Measurements from ENCODE around the gene GNAS.
A peak's percentile ranks its signal among the peaks of the same experiment; 100 is the strongest.
"Not testable (repeated sequence)": the region's sequence is repeated elsewhere in the genome, so short reads cannot be mapped to it uniquely, and the experiment has no call there.

The GNAS gene

DNA sequence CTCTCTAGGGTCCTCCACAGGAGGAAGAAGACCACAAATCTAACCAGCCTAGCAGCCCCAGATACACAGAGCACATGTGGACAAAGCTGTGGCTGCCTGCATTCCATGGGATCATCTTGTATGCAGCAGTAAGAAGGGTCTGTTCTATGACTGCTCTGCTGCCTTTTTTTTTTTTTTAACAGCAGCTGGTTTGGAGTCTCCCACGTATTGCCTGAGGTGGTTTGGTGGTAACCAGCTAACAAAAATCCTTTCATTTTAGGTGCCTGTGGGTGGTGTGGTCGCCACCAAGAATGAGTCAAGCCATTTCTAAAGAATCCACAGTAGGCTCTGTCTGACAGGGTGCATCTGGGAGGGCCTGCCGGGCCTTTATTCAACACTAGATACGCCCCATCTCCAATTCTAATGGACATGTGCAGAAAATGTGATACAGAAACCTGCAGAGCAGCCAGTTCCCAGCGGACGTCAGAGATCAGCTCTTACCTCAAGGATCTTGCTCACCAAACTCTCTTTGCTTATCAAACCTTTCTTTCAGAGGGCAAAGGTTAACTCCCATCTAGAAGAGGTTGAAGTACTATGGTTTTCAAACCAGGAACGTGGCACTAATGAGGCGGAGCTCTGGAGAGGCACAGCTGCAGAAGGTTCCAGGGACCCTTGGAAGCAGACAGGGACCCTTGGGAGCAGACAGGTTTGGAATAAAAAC, 33.8 kb upstream of the GNAS start:
- H4K8ac ChIP-seq (ENCODE audit: low read length): no peak overlapping the region
- no peak overlapping the region for H2BK5ac ChIP-seq (ENCODE audit: low read depth, low read length, poor library complexity, severe bottlenecking)
- H3K4me3 ChIP-seq (ENCODE audit: insufficient read depth in 1 of 2, low read depth in 1 of 2, low read length in 2 of 2): no peak overlapping the region
- peaks cover 0 to 46% of the 10 kb centered on the region in 2 experiments for H3K36me3 ChIP-seq (ENCODE audit: control insufficient read depth in 1 of 2, insufficient read depth in 2 of 2, low read depth in 1 of 2, low read length in 2 of 2)
- H2BK120ac ChIP-seq (ENCODE audit: low read depth, low read length): no peak overlapping the region
- H3K23ac ChIP-seq (ENCODE audit: low read length in 2 of 2): no peak overlapping the region
- WGBS: 70% methylated on average over 8 of the region's 8 CpGs
- H2AFZ ChIP-seq (ENCODE audit: low read depth, low read length): no peak overlapping the region
- H3K27me3 ChIP-seq (ENCODE audit: control insufficient read depth in 1 of 2, insufficient read depth in 1 of 2, low read length in 2 of 2): peaks cover 0 to 4% of the 10 kb centered on the region in 2 experiments
- no peak overlapping the region for H3K9ac ChIP-seq (ENCODE audit: low read length)
- no peak overlapping the region for H2BK12ac ChIP-seq (ENCODE audit: low read length in 2 of 2)
- no peak overlapping the region for H3K4me2 ChIP-seq (ENCODE audit: low read length, poor library complexity, severe bottlenecking)
- peak; percentile 67 for DNase-seq
- peaks cover 10% of the 10 kb centered on the region for H3K79me1 ChIP-seq (replicated peaks; ENCODE audit: low read length, poor library complexity, severe bottlenecking)
- H3K27ac ChIP-seq (ENCODE audit: low read length, poor library complexity, severe bottlenecking): peak overlapping the region; percentile 50
- H2BK15ac ChIP-seq (ENCODE audit: low read depth, poor library complexity, severe bottlenecking): no peak overlapping the region
- H3K4ac ChIP-seq (ENCODE audit: low read depth in 1 of 2, low read length in 2 of 2): no peak overlapping the region
- no peak overlapping the region for H3K14ac ChIP-seq (ENCODE audit: low read length in 2 of 2)
- peaks cover 9% of the 10 kb centered on the region for H3K4me1 ChIP-seq (ENCODE audit: control insufficient read depth, insufficient read depth, low read depth, low read length)
- H3K9me3 ChIP-seq (ENCODE audit: control insufficient read depth, low read length): no peaks in the 10 kb centered on the region
- no peak overlapping the region for H3K18ac ChIP-seq (ENCODE audit: low read depth in 1 of 2, low read length in 2 of 2)
- no peak overlapping the region for H2AK5ac ChIP-seq (ENCODE audit: low read length, severe bottlenecking)
- H4K91ac ChIP-seq (ENCODE audit: low read length): no peak overlapping the region

DNA sequence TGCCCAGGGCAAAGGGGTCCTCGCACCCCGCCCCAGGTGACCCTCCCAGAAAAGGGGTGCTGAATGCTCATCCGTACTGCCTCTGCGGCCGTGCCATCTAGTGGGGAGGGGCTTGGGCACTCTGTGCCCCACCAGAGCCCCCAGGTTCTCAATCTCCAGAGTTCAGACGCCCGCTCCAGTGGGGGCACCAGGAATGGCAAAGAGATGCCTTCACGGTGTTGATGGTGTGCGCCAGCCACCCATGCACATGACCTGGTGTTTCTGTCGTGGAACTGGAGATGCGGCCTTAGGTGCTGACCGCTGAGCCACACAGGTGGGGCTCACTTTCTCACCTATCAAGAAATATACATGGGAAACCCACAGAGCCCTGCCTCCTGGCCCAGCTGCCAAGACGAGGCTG, 32.6 kb upstream of the GNAS start:
- no peaks in the 10 kb centered on the region for H3K9me3 ChIP-seq (ENCODE audit: control insufficient read depth, low read length)
- H2BK15ac ChIP-seq (ENCODE audit: low read depth, poor library complexity, severe bottlenecking): no peak overlapping the region
- H2AK5ac ChIP-seq (ENCODE audit: low read length, severe bottlenecking): no peak overlapping the region
- peaks cover 0 to 52% of the 10 kb centered on the region in 2 experiments for H3K36me3 ChIP-seq (ENCODE audit: control insufficient read depth in 1 of 2, insufficient read depth in 2 of 2, low read depth in 1 of 2, low read length in 2 of 2)
- no peak overlapping the region for H3K9ac ChIP-seq (ENCODE audit: low read length)
- no peak overlapping the region for H3K4ac ChIP-seq (ENCODE audit: low read depth in 1 of 2, low read length in 2 of 2)
- H3K4me1 ChIP-seq (ENCODE audit: control insufficient read depth, insufficient read depth, low read depth, low read length): peaks cover 9% of the 10 kb centered on the region
- DNase-seq: no peak
- H4K91ac ChIP-seq (ENCODE audit: low read length): no peak overlapping the region
- H4K8ac ChIP-seq (ENCODE audit: low read length): no peak overlapping the region
- no peak overlapping the region for H3K4me2 ChIP-seq (ENCODE audit: low read length, poor library complexity, severe bottlenecking)
- no peaks in the 10 kb centered on the region for H3K27me3 ChIP-seq (ENCODE audit: control insufficient read depth in 1 of 2, insufficient read depth in 1 of 2, low read length in 2 of 2)
- H2BK12ac ChIP-seq (ENCODE audit: low read length in 2 of 2): no peak overlapping the region
- H3K27ac ChIP-seq (ENCODE audit: low read length, poor library complexity, severe bottlenecking): no peak overlapping the region
- WGBS: 91% methylated on average over 13 of the region's 13 CpGs
- H2BK5ac ChIP-seq (ENCODE audit: low read depth, low read length, poor library complexity, severe bottlenecking): no peak overlapping the region
- no peak overlapping the region for H3K4me3 ChIP-seq (ENCODE audit: insufficient read depth in 1 of 2, low read depth in 1 of 2, low read length in 2 of 2)
- H3K14ac ChIP-seq (ENCODE audit: low read length in 2 of 2): no peak overlapping the region
- no peak overlapping the region for H3K18ac ChIP-seq (ENCODE audit: low read depth in 1 of 2, low read length in 2 of 2)
- peaks cover 13% of the 10 kb centered on the region for H3K79me1 ChIP-seq (replicated peaks; ENCODE audit: low read length, poor library complexity, severe bottlenecking)
- H2BK120ac ChIP-seq (ENCODE audit: low read depth, low read length): no peak overlapping the region
- no peak overlapping the region for H3K23ac ChIP-seq (ENCODE audit: low read length in 2 of 2)
- H2AFZ ChIP-seq (ENCODE audit: low read depth, low read length): no peak overlapping the region

DNA sequence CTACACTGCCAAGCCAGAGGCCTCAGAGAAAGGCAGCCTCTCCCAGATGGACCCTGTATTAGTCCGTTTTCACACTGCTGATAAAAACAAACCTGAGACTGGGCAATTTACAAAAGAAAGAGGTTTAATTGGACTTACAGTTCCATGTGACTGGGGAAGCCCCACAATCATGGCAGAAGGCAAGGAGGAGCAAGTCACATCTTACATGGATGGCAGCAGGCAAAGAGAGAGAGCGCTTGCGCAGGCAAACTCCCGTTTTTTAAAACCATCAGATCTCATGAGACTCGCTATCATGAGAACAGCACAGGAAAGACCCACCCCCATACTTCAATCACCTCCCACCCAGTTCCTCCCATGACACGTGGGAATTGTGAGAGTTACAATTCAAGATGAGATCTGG, 32.0 kb upstream of the GNAS start:
- not testable (repeated sequence) for H2BK15ac ChIP-seq (ENCODE audit: low read depth, poor library complexity, severe bottlenecking); H3K4ac ChIP-seq (ENCODE audit: low read depth in 1 of 2, low read length in 2 of 2); H3K27me3 ChIP-seq (ENCODE audit: control insufficient read depth in 1 of 2, insufficient read depth in 1 of 2, low read length in 2 of 2); H3K27ac ChIP-seq (ENCODE audit: low read length, poor library complexity, severe bottlenecking); H3K4me2 ChIP-seq (ENCODE audit: low read length, poor library complexity, severe bottlenecking); H3K9ac ChIP-seq (ENCODE audit: low read length); H2BK12ac ChIP-seq (ENCODE audit: low read length in 2 of 2); H3K18ac ChIP-seq (ENCODE audit: low read depth in 1 of 2, low read length in 2 of 2); H2AFZ ChIP-seq (ENCODE audit: low read depth, low read length); H4K8ac ChIP-seq (ENCODE audit: low read length); DNase-seq; H3K14ac ChIP-seq (ENCODE audit: low read length in 2 of 2); H3K4me3 ChIP-seq (ENCODE audit: insufficient read depth in 1 of 2, low read depth in 1 of 2, low read length in 2 of 2); H3K23ac ChIP-seq (ENCODE audit: low read length in 2 of 2); H2AK5ac ChIP-seq (ENCODE audit: low read length, severe bottlenecking); H3K4me1 ChIP-seq (ENCODE audit: control insufficient read depth, insufficient read depth, low read depth, low read length); H2BK5ac ChIP-seq (ENCODE audit: low read depth, low read length, poor library complexity, severe bottlenecking); H2BK120ac ChIP-seq (ENCODE audit: low read depth, low read length); H3K9me3 ChIP-seq (ENCODE audit: control insufficient read depth, low read length); H4K91ac ChIP-seq (ENCODE audit: low read length)
- peaks cover 0 to 52% of the 10 kb centered on the region in 2 experiments for H3K36me3 ChIP-seq (ENCODE audit: control insufficient read depth in 1 of 2, insufficient read depth in 2 of 2, low read depth in 1 of 2, low read length in 2 of 2)
- H3K79me1 ChIP-seq (replicated peaks; ENCODE audit: low read length, poor library complexity, severe bottlenecking): peaks cover 13% of the 10 kb centered on the region
- 90% methylated on average over 5 of the region's 6 CpGs for WGBS

DNA sequence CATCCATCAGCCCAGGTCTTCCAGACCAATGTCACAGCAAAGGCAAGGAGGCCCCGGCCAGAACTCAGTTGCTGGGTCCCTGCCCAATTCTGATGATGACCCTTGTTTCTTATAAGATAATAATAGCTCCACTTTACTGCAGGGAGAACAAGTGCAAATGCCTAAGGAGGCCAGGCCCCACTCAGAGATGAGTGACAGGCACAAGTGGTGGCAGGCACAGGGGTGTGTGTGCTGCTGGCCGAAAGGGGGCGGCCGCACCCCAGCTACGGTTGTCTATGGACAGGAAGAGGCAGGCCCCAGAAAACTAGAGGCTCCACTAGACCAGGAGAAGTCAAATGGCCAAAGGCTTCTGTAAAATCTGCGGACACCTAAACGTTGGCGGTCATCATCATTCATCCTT, 30.4 kb upstream of the GNAS start:
- Histone ChIP-seq H3K79me1 (replicated peaks; ENCODE audit: low read length, poor library complexity, severe bottlenecking) (peaks cover 11% of the 10 kb centered on the region), H3K23ac (ENCODE audit: low read length in 2 of 2) (no peak overlapping the region), H4K8ac (ENCODE audit: low read length) (no peak overlapping the region), H2BK12ac (ENCODE audit: low read length in 2 of 2) (no peak overlapping the region), H3K4ac (ENCODE audit: low read depth in 1 of 2, low read length in 2 of 2) (no peak overlapping the region), H3K4me2 (ENCODE audit: low read length, poor library complexity, severe bottlenecking) (no peak overlapping the region), H2AK5ac (ENCODE audit: low read length, severe bottlenecking) (no peak overlapping the region), H2BK120ac (ENCODE audit: low read depth, low read length) (no peak overlapping the region), H2BK5ac (ENCODE audit: low read depth, low read length, poor library complexity, severe bottlenecking) (no peak overlapping the region), H3K27me3 (ENCODE audit: control insufficient read depth in 1 of 2, insufficient read depth in 1 of 2, low read length in 2 of 2) (no peaks in the 10 kb centered on the region), H3K9me3 (ENCODE audit: control insufficient read depth, low read length) (no peaks in the 10 kb centered on the region), H3K14ac (ENCODE audit: low read length in 2 of 2) (no peak overlapping the region), H2BK15ac (ENCODE audit: low read depth, poor library complexity, severe bottlenecking) (no peak overlapping the region), H3K36me3 (ENCODE audit: control insufficient read depth in 1 of 2, insufficient read depth in 2 of 2, low read depth in 1 of 2, low read length in 2 of 2) (peaks cover 0 to 38% of the 10 kb centered on the region in 2 experiments), H3K4me3 (ENCODE audit: insufficient read depth in 1 of 2, low read depth in 1 of 2, low read length in 2 of 2) (no peak overlapping the region), H4K91ac (ENCODE audit: low read length) (no peak overlapping the region), H2AFZ (ENCODE audit: low read depth, low read length) (no peak overlapping the region), H3K18ac (ENCODE audit: low read depth in 1 of 2, low read length in 2 of 2) (no peak overlapping the region), H3K4me1 (ENCODE audit: control insufficient read depth, insufficient read depth, low read depth, low read length) (peaks cover 9% of the 10 kb centered on the region), H3K9ac (ENCODE audit: low read length) (no peak overlapping the region), H3K27ac (ENCODE audit: low read length, poor library complexity, severe bottlenecking) (no peak overlapping the region)
- no peak for DNase-seq
- 87% methylated on average over 8 of the region's 8 CpGs for WGBS
